ENCODE measurements around the gene TBCA.

Gene TBCA

DNA sequence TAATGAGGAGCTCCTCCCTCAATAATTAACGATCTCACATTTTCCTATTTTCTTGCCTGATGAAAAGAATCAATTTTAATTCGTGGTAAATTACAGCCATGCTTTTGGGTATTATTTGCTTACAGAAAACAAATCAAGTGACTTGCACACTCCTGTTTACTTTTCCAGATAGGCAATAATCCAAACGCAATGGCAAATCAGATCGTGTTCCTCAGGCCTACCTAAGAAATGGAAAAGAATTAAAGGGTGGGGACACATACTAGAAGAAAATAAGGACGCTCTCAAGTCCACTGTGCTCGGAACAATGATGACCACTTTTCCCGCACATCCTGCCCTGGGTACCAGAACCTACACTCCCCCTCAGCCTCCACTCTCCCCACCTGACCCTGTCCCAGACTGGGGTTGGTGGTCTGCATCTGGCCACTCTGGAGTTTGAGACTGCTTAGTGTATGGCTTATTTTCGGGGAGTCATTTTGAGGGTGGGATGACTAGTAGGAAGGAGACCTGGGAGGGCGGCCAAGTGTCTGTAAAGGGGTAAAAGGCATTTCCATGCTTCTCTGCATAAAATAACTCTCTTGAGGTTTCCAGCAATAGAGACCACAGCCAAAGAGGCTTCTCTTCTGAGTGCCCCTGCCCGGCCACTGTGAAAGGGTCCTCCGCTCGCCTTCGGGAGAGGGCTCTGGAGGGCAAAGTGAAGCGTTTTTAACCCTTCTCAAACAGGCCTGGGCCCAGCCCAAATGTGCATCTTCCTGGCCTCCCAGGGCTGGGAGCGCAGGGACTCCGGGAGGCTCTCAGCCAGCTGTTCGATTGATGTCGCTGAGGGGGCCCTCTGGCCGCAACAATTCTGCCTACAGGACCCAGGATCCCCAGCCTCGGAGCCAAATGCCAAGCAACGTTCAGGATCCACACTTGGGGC is 133.1 kb downstream of the TBCA start:
- no peak for DNase-seq (ENCODE audit: low spot score)

DNA sequence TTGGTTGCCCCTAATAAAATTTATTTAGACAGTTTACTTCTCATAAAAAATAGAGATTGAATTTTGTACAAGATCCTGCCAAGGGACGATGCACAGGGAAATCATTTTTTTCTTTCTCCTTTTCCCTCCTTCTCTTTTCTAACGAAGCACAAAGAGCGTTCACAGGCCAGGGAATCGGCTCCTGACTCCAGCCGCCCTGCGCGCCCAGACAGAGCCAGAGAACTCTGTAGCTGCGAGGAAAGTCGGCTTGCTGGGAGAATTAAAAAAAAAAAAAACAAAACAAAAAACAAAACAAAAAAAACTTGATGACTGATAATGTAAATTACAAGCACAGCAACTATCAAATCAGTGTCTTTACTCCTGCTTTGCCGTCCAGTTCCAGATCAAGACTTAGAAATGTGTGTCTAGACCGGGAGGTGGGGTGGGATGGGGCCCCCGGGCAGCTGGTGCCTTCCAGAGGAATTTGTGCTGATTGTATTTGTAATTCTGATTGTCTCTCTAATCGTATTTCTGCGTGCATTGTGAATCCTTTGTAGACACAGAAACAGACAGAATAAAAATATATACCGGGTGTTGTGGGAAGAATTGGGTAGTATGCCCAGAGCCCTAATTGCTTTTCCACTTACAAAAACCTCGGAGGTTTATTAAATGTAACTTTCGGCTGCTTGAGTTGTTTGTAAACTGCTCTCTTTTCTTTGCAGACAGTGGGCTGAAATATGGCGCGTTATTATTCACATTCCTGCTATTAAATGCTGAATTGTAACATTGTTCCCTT is 134.0 kb downstream of the TBCA start:
- no peak for DNase-seq (ENCODE audit: low spot score)

GRCh38 chr5:77641397-77641943 is 134.7 kb downstream of the TBCA start:
- DNase-seq (ENCODE audit: low spot score): no peak

Measured in activated CD4-positive, alpha-beta T cell treated with anti-CD3 and anti-CD28 coated beads, Interleukin-2, Interleukin-4, amounts not matched to agents 100 ng/mL and 50 ng/mL, durations not matched to agents 16 hours and 8 hours (primary cell).